HG03521 (cell line): ENCODE measurements around the gene HOXB6.

ENCODE experiments used
- ATAC-seq: cut with Tn5 transposase; IDR thresholded peaks from one replicate; pipeline ENCODE4 v1.9.1; 2021; ENCODE audit warnings: mild to moderate bottlenecking, moderate library complexity; ENCODE audit not compliant: unreplicated experiment

HOXB6 gene

DNA sequence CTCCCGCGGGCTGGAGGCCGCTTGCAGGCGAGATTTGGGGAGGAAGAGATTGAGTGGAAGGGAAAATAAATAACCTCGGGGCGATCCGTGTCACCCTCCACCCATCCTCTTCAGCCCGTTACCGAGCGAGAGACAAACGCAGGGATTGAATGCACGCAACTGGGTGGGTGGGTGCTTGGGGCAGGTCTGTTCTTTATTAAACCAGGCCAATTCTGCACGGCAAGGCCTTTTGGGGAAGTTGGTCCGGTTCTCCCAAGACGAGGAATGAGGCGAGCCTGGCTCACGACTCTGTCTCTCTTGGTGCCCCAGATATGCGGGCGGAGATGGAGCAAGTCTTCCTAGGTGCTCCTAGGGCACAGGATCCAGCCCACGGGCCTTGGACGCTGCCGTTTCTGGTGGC, 6.4 kb upstream of the HOXB6 start:
- ATAC-seq = no peak

DNA sequence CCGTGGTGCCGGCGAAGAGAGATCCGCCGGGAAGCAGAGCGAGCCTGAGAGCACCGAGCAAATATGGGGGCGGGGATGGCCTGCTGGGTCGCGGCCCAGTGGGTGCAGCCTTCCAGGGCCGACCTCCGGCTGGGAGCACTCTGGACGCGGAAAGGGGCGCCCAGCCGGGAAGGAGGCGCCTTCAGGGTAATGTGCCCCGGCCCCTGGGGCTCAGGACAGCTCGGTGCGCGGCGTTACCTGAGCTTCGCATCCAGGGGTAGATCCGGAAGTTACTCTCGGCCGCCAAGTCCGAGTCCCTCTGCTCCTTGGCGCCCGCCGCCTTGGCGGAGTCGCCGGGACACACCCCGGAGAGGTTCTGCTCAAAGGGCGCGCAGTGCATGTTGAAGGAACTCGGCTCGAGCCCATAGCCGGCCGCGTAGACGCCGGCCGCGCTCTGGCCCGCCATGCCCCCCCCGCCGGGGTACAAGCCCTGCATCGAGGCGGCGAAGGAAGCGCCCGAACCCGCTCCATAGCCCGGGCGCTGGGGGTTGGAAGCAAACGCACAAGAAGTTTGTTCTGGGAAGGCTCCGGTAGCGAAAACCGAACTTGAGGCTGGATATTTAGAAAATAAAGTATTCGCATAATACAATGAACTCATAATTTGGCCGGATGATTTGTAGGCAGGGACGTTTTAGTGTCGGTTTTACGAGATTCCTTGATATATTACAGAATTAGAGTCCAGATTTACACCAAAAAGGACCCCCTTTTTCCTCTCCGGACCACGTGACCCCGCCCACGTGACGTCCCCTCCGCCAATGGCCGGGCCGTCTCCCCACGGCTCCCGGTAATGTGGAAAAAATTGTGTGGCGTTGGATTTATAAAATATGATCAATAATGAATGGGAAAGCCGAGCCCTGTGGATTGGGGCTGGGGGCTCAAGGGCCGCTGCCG, 5.8 kb upstream of the HOXB6 start, which contains the start of gene HOXB7:
TSS of gene HOXB7 (minus strand) at position 736 of the 930 bp plus-strand sequence. CDS start at position 637, 99 bp downstream.
- no peak for ATAC-seq

DNA sequence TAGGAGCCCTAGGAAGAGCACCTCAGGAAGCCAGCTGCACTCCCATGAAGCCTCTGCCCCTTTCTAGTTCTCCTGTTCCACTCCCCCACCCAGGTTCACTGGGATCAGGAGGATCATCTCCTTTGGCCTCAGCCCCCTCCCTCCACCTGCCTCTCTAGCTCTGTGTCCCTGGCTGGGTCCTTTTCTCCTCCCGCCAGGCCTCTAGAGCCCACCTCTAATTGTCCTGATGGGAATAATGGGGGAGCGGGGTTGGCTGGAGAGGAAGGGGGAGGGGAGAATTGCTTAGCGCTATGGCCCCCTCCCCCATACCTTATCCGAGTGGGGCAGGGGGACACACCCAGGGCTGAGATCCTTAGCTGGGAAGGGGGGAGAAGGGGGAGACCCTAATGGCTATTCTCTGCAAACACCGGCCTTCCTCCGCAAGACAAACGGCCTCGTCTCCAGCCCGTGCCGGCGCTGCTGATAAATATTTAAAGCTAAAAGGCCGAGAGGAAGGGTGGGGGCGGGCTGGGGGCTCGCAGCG, 5.0 kb upstream of the HOXB6 start:
- ATAC-seq = no peak

GRCh38 chr17:48609033-48609432, 4.2 kb upstream of the HOXB6 start:
- no peak for ATAC-seq

DNA sequence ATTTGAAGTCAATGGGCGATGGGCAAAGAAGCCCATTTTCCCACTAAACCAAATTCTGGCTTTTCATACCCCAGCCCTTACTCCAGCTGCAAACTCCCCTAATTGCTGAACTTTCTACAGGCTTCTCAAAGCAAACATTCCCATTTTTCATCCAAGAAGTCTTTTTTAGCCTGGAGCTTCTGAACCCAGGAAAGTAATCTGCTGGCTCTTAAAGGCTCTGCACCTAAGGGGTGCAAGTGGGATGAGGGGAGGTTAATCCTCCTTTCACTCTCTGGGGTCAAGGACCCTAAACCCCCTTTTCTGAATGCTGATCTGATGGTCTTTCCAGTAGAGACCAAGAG, 3.7 kb upstream of the HOXB6 start:
- ATAC-seq = no peak

- no peak for ATAC-seq
These were observed 2.3 kb upstream of the HOXB6 start for GRCh38 chr17:48606892-48607614.

DNA sequence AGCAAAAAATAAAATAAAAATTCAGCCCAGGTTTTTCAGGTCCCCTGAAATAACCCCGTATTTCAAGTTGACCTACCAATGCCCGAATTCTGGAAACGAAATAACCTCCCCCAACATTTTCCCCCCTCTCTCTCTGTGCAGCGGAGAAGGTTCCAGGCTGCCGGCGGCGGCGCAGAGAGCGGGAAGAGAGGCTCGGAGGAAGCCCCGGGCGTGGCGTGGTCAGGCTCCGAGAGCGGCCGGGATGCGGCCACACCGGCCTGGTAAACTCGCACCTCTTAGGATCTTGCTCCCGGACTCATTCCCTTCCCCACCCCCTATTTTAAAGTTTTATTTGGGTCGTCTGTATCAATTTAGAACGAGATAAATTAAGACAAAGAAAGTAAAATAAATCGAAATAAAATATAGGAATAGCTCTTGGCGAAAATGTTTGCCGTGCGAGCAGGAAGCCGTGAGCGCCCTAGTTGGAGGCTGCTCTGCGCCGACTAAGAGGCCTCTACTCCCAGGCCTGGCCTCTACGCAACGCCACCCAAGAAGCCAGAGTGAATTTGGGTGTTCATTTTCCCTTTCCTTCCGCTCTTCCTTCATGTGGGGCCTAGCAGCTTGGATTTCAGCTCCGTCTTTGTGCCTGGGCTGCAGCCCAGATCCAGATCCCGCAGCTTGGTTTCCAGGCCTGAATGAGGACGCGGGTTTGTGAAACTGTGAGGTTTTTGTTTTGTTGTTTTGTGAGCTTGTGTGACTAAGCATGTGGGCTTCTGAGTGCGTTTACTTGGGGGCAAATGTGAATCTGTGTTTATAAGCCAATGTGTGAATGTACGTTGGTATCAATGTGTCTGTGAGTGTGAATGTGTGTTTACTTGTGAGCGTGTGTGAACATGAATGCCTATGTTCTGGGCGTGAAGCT, 1.5 kb upstream of the HOXB6 start:
- ATAC-seq = no peak

DNA sequence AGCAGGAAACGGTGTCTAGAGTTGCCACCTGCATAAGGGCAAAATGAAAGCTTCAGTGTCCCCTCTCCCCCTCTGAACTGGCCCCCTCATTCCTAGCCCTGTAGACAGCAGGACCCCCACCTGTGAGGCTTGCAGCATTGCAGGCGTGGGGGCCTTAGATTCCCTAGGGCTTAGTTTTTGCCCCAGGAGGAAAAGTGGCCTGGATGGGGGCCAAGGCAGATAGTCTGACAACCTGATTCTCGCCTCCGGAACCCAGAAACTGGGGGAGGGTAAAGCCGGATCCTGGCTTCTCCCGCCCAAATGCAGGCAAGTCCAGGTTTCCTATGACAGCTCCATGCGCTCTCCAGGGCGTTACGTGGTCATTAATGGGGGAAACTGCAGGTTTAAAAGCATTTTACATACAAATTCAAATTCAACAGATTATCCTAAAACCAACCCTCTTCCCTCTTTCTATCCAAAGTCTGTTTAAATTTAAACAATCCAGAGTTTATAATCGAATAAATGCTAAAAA, 678 bp upstream of the HOXB6 start:
- ATAC-seq = no peak

DNA sequence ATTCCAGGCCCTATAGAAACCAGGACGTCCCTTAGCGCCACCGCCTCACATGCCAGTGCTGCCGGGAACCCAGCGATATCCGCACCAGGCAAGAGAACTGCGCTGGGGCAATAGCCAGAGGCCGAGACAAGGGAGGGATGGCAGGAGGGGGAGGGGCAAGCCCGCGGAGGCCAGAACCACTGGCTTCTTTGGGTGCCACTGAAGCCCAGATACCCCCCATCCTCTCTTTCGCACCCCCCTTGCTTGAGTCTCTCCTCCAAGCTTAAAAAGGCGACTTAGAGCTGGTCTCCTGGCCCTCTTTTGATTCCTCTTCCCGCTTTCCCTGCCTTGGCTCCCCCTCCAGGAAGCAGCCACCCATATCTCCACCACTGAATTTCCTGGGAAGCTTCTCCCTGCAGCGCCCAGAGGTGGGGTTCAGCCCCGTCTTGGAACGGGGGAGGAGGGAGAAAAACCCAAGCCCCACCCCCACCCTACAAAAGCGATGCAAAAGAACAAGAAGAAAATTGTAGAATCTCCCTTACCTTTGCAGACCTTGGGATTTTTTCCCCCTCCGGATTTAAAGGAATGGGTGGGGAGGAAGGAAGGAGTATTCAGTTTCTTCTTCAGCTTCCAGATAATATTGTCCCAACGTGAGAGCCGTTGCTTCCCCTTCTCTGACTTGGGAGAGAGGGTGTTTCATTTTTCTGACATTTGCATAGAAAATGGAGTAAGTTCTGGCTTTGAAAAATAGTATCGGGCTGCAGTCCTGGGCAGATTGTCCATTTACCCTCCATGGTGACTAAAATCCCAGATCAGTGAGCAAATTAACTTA, 622 bp downstream of the HOXB6 start:
- no peak for ATAC-seq

DNA sequence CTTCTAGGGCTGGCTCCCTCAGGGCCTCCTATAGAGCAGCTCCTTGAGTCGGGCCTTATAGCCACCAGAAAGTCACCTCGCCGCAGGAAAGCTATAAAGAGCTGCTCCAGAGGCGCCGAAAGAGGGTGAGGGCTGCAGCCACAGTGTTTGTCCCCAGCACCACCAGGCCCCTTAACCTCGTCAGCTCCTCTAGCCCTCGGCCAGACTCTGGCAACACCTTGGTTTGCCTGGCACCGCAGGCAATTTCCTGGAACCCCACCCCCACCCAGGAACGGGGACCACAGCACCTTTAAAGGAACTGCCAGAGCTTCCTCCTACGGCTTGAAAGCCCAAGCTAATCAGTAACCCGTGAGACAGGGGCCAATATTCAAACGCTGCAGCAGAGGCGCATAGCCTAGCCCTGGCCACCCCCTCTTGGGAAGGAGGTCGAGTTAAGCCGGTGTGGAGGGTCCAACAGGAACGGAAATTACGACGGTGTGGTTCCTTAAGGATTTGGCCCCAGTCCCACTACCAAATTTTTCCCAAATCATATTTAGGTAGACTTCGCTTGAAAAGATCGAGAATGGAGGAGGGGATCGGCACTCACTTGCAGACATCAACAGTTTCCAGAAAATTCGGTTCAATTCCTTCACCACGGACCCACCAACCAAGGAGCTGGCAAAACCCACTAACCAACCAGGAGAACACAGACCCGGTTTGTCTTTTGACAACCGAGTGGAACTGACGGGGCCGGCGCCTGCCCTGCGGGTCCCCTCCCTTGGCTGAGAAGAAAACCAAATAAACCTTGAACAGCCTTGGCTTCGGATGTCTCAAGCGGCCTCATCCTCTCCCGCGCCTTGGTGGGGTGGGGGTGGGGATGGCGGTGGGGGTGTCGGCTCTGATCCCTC, 3.0 kb downstream of the HOXB6 start:
- no peak for ATAC-seq

DNA sequence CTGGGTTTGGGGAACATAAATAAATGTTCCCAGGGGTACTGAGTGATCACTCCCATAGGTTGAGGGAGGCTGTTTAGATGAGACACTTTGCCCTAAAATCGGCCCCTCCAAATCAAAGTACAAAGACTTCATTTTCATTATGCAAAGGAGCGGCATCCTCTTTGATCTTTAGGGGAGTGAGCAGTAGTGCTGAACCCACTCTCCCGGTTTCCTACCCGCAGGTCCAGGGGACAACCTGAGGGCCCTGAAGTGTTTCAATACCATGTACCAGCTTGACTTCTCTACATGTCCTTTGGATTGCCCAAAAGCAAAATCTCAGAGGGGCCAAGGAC, 3.6 kb downstream of the HOXB6 start:
- ATAC-seq = no peak

GRCh38 chr17:48600244-48601098, 4.3 kb downstream of the HOXB6 start:
- no peak for ATAC-seq

DNA sequence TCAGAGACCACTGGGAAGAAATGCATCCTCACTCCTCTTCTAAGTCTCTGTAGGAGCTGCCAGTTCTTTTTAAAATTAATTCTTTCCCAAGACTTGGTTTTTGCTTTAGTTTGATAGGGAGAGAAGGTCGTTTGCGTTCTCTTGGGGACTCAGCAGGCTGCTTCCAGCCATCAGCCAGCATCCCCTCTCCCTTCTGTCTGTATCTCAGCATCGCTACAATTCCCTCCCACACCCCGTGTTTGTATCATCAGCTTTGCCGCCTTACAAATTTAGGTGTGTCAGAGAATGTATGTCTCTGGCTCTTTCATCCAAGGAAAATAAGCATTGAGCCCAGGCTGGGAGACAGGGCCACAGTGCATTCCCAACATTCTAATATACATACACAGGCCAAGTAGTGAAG, 5.4 kb downstream of the HOXB6 start:
- ATAC-seq = no peak

GRCh38 chr17:48598736-48599135, 6.0 kb downstream of the HOXB6 start:
- no peak for ATAC-seq

DNA sequence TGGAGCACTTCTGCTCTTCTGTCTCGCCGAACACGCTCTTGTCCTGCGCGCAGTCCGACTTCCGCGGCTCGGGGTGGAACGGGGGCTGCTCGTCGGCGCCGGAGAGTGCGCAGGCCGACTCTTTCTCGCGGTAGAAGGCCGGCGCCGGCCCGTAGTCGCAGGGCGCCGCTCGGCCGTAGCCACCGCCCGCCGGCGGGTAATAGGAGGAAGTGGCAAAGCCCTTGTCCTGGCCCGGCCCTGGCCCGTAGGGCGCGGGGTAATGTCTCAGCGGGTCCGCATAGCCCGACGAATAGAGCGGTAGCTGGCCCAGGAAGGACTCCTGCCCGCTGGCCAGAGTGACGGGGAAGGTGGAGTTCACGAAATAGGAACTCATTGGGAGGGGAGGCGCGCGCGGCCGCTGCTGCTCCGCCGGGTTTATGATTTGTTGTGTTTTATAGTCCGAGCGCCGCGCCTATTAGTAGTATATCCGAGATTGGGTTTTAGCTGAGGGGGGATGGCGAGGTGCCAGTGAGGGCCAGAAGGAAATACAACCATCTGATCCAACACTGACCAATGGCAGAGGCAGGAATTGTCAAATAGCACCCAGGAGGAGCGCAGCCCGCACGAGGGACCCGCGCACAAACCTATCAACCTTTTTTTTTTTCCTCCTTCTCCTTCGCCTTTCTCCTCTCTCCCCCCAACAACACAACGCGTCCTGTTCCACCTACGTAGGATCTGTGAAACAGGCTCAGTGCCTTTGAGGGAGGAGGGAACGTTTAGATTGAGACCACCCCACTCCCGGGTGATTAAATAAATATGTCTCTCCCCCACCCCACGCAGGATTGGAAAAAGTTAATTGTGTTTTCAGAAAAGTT, 6.8 kb downstream of the HOXB6 start:
- peak; percentile 40 for ATAC-seq

- ATAC-seq = no peak
These were observed 7.3 kb downstream of the HOXB6 start for GRCh38 chr17:48597528-48597777.

DNA sequence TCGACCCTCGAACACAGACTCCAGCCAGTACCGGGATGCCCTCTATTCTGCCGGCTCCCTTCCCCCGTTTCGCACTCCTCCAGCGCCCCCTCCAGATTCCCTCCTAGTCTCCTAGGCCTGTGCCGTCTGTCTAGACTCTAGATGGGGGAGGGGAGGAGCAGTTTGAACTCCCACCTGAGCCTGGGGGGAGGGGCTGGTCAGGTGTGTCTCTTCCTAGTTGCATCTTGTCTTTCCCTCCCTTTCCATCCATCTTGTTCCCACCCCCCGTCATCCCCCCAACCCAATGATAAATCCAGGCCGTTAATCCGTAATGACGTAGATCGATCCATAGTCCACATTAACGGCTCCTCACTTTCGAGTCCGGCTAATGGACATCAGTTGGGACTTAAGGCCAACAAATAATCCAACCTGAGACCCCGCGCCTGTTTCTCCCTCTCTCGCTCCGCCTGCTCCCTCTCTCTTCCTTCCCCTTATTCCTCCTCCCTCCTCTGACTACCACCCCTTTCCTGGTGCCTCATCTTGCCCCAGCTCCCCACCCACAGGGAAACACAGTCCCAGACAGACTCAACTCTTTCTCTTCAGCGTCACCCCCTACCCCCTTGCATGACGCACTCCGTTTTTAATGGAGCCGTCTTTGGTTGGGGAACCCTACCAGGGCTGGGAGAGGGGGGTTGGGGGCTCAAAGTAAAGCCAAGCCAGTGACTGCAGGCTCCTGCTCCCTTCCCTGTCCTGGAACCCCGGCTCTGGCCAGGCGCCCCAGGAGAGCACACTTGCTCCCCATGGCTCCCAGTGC, 7.9 kb downstream of the HOXB6 start:
- no peak for ATAC-seq
